Activated T-helper 1 cell treated with Interleukin-2 at 50 U/mL for 16 hours (primary cell): Measurements from ENCODE around the gene OTUD4.

Experiments
- DNase-seq: peaks from one replicate; pipeline ENCODE4 v3.0.0-alpha.2; 2020; ENCODE audit warnings: low read depth

Gene OTUD4

GRCh38 chr4:145108128-145108527 lies 72.3 kb downstream of the OTUD4 start:
- no peak for DNase-seq

GRCh38 chr4:145107126-145107525 lies 73.3 kb downstream of the OTUD4 start:
- DNase-seq: no peak

GRCh38 chr4:145103496-145103895 lies 76.9 kb downstream of the OTUD4 start:
- no peak for DNase-seq

GRCh38 chr4:145102619-145103018 lies 77.8 kb downstream of the OTUD4 start:
- DNase-seq: no peak

- DNase-seq: no peak
Measured at GRCh38 chr4:145101091-145101490, 79.3 kb downstream of the OTUD4 start.

- DNase-seq: no peak
Measured at GRCh38 chr4:145099653-145100052, 80.7 kb downstream of the OTUD4 start.

- DNase-seq: no peak
Measured at GRCh38 chr4:145098675-145099037, 81.7 kb downstream of the OTUD4 start.

GRCh38 chr4:145097821-145098674 lies 82.3 kb downstream of the OTUD4 start, which contains the start of the genes ABCE1 and ANAPC10:
Gene ABCE1 (plus strand): TSS chr4:145098311. CDS start chr4:145104413, 6,102 bp downstream.
Gene ANAPC10 (minus strand): TSS chr4:145098196. CDS start chr4:145096099, 2,097 bp downstream.
- DNase-seq: peak; percentile 88

GRCh38 chr4:145097331-145097820 lies 83.0 kb downstream of the OTUD4 start:
- DNase-seq: no peak

GRCh38 chr4:145093638-145094037 lies 86.8 kb downstream of the OTUD4 start:
- no peak for DNase-seq

- no peak for DNase-seq
Measured at GRCh38 chr4:145090380-145090779, 90.0 kb downstream of the OTUD4 start.

GRCh38 chr4:145083891-145084605 lies 96.3 kb downstream of the OTUD4 start:
- DNase-seq: no peak
